HG02623 (cell line): ENCODE results near the gene MMP28.
A peak's percentile ranks its signal among the peaks of the same experiment; 100 is the strongest.

Source experiments
- ATAC-seq: cut with Tn5 transposase; IDR thresholded peaks from one replicate; pipeline ENCODE4 v1.9.1; 2021; ENCODE audit warnings: moderate library complexity; ENCODE audit not compliant: unreplicated experiment

The MMP28 gene, protein sequence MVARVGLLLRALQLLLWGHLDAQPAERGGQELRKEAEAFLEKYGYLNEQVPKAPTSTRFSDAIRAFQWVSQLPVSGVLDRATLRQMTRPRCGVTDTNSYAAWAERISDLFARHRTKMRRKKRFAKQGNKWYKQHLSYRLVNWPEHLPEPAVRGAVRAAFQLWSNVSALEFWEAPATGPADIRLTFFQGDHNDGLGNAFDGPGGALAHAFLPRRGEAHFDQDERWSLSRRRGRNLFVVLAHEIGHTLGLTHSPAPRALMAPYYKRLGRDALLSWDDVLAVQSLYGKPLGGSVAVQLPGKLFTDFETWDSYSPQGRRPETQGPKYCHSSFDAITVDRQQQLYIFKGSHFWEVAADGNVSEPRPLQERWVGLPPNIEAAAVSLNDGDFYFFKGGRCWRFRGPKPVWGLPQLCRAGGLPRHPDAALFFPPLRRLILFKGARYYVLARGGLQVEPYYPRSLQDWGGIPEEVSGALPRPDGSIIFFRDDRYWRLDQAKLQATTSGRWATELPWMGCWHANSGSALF

DNA sequence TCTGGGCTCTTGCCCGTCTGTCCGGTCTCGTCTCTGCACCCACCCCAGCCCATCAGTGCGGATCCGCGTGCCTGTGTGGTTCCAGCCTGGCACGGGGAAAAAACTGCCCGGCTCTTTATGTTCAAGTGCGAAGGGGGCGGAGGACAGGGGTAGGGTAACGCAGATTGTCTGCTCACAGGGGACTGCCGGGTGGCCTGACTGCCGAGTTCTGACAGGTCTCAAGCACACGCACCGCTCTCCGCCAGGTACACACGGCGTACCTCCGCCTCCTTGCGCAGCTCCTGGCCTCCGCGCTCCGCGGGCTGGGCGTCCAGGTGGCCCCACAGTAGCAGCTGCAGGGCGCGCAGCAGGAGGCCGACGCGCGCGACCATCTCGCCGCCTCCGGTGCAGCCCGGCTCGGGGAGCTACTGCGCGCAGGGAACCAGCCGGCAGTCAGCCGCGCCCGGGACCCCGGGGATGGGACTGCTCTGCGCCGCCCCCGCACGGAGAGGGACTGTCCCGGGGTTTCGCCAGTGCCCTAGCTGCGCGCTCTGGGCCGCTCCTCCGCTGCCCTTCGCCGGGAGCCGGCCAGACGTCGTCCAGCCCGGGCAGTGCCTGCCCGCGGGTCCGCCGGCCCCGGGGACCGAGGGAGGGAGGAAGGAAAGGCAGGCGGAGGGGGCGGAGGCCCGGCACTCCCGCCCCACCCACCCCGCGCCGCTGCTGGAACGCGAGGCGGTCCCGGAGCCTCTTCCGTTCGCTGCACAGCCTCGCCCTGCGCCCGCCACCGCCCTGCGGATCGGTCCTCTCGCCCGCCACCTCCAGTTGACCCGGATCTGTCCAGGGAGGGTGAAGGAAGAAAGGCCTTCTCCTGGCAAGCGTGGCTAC is at the start of gene MMP28:
MMP28 (minus strand) TSS at position 635 of the 864 bp plus-strand sequence; CDS start at position 371, 264 bp downstream.
- no peak for ATAC-seq

DNA sequence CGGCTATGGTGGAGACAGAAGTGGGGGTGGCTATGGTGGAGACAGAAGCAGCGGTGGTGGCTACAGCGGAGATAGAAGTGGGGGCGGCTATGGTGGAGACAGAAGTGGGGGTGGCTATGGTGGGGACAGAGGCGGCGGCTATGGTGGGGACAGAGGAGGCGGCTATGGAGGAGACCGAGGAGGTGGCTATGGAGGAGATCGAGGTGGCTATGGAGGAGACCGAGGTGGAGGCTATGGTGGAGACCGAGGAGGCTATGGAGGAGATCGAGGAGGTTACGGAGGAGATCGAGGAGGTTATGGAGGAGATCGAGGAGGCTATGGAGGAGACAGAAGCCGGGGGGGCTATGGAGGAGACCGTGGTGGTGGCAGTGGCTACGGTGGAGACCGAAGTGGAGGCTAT is 49.1 kb upstream of the MMP28 start:
- no peak for ATAC-seq

DNA sequence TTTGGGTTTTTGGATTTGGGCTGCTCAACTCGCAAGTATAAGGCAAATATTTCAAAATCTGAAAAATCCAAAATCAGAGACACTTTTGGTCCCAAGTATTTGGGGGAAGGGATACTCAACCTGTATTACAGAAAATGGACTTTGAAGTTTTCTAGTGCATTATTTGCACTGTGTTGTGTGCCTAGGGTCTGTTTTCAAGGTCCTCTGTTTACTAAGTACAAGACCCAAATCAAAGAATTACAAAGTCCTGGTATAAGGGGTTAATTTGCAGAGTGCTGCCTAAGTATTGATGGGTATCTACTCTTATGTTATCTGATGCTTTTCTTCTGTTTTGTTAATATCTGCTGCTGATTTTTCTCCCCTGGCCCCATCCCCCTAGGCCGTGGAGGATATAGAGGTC is 48.3 kb upstream of the MMP28 start:
- no peak for ATAC-seq

DNA sequence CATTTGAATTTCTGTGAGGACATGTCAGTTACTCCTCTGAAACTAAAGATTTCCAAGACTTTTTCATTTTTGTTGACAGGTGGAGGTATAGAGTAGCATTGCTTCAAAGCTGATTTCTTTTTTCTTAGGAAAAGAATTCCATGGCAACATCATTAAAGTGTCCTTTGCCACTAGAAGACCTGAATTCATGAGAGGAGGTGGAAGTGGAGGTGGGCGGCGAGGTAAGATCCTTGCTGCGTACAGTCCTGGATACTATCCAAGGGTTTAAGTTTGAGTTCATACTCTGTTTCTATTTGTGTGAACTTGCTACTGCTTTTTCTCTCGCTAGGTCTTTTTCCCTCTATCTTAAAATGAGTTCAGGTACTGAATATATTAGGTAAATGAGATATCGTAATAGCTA is 46.8 kb upstream of the MMP28 start:
- ATAC-seq = no peak

DNA sequence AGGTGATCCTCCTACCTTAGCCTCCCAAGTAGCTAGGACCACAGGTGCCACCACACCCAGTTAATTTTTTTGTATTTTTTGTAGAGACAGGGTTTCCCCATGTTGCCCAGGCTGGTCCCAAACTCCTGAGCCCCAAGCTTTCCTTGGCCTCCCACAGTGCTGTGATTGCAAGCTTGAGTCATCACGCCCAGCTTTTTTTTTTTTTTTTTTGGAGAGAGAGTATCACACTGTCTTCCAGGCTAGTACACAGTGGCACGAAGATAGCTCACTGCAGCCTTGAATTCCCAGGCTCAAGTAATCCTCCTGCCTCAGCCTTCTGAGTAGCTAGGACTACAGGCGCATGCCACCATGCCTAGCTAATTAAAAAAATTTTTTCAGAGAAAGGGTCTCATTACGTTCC is 46.1 kb upstream of the MMP28 start:
- ATAC-seq = no peak

DNA sequence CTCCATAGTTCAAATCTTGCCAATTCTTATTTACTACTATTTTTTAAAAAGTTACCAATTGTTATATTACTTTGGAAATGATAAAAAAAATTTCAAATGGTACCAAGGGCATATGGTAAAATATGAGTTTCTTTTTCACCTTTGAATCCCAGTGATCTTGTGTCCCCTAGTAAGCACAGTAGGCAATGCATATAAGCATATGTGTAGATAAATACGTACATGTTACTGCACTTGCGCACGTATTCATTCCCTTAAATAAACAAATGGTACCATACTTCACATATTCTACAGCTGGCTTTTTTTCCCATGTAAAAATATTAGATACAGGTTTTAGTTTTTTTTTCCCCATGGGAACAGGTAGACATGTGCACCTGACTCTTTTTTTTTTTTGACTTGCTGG is 45.7 kb upstream of the MMP28 start:
- no peak for ATAC-seq

DNA sequence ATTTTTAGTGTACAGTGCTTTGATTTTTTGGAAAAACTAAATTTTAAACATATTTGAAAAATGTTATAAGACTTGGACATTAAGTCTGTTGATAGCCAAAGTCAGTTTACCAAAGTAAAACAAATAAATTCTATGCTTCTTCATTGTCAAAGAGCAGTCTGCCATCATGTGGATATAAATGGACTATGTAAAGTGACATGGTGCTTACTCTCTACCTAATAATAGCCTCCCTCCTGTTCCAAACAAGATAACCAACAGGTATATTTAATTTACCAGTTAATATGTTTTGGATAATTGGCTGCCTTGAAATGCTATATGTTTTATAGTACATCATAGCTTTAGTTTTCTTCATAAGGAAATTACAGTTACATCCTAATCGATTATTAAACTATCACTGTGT is 29.8 kb upstream of the MMP28 start:
- no peak for ATAC-seq

DNA sequence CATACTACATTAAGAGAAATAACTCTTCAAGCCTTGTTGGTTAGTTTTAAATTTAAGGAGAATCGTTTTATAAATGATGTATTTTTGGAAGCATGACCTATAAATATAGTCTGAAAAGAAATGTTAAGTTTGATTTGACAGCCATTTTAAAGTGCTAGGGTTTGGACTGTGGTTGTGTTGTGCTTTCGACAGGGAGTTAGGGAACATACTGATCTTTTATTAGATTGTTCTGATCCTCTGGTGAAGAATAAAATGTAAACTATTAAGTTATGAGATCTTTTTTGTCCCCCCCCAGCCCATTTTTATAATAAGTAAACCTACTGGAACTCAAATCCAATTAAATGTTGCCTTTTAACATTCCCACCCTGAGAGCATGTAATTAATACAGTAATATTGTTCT is 25.9 kb upstream of the MMP28 start:
- no peak for ATAC-seq

DNA sequence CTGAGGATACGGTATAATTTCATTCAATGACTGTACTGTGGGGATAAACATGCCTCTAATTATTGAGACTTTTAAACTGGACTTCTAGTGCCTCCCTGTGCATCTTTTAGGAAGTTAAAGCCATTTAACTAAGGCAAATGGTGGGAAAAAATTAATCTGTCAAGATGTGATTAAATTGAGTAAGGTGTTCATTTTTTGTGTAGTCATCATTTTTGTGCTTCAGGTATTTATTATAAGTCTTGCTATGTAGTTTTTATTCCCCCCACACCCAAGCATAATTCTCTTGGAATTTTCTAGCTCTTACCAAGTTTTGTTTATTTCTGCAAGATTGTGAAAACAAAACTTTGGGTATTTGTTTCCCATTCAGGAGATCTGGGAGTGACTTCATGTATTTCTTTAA is 24.0 kb upstream of the MMP28 start:
- ATAC-seq = no peak

DNA sequence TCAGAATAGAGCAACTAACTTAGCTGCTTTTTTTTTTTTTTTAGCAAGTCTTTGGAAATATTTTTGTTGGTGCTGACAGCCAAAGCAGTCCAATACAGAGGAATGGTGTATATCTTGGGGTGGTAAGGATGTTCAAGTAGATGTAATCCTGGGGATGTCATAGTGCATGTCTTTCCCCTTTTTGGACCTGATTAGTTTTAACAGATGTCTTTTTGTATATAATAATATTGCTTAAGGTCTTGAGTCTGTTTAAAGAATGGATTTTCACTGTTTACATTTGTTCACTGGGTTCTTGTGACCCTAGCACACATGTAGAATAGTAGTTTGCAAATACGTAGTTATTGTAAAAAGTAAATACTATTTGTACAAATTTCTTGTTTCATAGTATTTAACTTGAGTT is 21.8 kb upstream of the MMP28 start:
- ATAC-seq = no peak

DNA sequence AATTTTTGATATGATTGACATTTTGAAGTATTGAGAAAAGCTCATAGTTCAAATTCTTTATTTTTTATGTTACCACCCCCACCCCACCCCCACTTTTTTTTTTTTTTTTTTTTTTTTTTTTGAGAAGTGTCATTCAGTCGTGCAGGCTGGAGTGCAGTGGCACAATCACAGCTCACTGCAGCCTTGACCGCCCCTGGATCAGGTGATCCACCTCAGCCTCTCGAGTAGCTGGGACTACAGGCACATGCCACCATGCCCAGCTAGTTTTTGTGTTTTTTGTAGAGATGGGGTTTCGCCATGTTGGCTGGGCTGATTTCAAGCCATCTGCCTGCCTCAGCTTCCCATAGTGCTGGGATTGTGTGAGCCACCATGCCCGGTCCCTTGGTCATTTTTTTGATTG is 21.3 kb upstream of the MMP28 start:
- ATAC-seq = no peak

DNA sequence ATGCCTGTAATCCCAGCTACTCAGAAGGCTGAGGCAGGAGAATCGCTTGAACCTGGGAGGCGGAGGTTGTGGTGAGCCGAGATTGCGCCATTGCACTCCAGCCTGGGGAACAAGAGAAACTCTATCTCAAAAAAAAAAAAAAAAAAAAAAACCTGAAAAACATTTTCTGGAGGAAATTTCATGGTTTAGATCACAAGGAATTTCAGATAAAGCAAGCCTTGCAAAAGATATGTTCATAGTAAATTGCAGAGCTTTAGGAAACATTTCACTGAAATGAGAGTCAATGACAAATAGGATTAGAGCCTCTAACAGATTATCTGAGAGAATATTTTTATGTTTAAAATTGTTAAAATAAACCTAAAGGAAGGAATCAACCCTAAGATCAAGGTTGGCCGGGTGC is 17.0 kb upstream of the MMP28 start:
- no peak for ATAC-seq

DNA sequence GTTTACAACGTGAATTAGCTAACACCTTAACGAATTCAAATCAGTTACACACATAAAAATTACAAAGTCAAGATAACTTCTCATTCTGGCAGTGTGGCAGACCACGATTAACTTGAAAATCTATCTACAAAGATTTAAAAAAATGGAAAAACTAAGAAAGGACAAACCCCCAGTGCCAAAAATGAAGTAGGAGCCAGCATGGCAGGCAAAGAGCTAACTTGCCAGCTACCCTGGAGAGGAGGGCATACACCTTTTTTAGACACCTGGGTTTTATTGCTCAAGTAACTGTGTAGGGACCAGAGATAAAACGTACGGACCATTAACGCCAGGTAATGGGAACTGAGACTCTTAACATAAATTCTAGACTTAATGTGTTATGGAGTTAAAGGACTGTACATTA is 16.3 kb upstream of the MMP28 start:
- no peak for ATAC-seq

DNA sequence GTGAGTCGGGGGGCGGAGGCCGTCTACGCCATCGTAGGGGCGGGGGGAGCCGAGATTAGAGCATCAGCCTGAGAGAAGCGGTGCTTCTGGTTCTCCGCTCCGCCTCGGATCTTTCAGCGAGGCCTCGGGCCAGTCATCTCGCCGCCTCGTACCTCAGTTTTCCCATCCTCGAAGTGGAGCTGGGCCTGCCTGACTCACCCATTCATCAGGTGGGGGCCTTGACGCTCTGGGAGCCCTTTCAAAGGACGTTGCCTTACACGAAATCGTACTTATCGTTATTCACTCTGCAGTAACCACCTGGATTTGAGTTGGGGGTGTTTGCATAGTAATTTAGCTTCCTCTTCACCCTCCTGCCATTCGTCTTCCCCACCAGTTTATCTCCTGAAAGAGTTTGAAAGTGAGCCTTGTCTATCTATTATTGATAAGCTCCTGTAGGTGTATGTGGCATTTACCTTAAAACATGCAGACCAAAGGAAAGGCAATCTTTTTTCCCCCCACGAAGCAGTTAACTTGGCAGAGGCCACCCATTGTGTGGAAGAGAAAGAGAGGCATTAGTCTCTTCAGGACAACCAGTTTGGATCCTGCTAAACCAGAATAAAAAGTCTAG is 14.5 kb upstream of the MMP28 start:
- ATAC-seq = no peak

DNA sequence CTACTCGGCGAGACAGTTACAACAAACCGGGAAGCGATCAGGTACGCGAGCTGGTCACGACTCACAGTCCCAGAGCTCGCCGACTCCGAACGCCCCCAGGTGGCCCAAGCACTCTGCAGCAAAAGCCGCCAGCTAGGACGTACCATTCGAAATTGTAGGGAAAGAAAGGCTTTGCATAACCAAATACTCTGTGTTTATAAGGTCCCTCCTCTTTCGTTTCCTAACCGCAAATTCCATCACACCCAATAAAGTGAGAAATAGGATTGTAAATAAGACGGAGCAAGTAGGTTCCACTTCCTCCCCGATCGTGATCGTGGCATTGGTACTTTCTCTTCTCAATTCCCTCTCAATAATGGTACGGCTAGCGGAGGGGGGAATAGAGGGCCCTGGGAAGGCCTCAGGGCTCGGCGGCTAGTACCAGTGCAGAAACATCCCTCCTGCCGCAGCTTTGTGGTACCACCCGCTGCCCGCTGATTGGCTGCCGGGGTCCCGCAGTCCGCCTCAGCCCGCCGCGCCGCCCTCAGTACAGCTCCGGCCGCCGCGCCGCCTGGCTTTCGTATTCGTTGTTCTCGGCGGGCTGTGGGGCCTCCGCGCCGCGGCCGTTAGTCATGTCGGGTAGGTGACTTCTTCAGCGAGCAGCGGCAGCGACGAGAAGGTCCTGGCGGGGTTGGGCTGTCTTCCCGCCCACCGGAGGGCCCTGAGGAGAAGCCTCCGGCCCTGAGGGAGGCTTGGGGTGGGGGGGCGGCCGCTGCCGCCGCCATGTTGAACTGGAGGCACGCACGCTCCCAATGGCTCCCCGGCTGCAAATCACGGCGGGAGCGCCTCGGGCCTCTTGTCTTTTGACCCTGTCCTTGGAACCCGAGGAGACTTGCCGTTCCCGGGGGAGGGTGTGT is 13.8 kb upstream of the MMP28 start, which contains the start of gene TAF15:
TAF15 (plus strand) TSS at position 523 of the 893 bp plus-strand sequence; CDS start at position 609, 86 bp downstream.
- peak; percentile 88 for ATAC-seq

DNA sequence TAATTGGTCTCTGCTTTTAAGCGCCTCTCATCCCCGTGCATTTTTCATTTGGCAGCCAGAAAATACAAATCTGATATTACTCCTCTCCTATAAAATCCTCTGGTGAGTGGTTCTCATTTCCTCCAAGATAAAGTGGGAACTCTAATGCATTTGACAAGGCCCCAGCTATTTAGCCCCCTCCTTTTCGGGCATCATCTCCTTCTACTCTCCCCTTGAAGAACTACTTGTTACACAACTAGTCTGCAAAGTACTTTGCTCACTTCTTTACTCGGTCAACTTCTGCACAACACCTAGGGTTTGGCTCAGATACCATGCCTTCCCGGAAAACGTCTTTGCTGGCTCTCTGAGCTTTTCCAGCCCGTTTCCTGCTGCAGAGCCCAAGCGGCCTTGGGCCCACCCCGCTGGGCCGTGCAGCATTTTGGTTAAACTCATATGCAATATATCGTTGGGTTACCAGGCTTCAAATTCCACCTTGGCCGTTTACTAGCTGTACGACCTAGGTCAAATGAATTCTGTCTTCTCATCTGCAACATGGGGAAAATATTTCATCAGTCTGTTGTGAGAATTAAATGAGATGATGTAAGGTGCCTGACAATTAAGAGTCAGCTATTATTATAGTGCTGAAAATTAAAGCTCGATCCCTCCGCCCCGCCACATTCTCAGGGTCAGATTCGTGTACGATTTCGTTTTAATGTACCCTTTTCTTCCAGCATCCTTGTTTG is 13.0 kb upstream of the MMP28 start:
- no peak for ATAC-seq

DNA sequence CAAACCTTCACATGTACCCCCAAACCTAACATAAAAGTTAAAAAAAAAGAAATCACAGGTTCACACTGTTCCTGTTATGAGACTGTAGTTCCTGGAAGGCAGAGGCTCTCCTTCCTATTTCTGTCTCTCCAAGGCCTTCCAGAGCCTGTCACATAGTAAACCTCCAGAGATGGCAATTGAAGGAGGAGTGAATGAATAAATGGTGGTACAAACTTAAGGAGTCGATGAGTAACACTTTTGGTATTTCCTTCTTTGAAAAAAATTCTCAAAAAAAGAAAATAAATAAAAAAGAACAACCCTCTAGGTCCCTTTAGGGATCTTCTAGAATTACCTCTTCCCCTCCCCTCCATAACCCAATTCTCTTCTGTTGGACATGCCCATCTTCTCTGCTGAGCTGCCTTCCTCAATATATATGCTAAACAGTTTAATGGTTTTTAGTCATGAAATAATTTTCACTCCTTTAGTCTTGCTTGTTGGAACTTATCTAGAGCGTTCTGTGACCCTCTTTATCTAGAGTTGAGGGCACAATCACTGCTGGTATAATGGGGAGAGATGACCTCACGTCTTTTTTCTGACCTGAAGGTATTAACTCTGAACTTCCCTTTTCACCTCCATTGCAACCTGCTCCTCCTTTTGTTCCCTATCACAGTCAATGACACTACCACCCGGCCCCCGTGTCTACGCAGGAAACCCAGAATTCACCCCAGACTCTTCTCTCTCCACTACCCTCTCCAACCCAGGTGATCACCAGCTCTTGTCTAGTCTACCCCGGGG is 12.1 kb upstream of the MMP28 start:
- no peak for ATAC-seq

DNA sequence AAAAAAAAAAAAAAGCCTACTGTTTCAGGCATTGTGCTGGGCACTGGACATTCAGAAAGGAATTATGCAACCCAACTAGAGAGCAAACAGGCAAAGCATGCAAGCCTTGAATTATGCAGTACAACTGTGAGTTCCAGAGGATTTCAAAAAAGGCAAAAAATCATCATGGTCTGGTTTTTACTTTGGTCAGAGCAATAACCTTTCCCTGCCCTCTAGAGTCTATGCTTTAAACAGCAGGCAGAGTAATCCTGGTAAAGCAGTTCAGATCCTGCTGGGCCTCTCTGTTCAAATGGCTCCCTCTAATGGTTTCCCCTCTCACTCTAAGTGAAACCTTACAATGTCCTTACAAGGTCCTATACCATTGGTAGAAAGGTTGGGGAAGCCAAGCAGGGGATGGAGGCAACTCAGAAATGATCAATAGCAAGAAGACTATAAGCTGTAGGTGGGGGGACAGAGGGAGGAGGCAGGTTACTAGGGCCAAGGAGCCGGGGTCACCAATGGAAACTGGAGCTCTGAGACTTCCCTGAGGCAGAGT is 9.3 kb upstream of the MMP28 start:
- no peak for ATAC-seq
